Measurements from ENCODE around the gene PLEKHG4. TPM values are rescaled to one million over a fixed set of nuclear protein-coding genes. Genes with fewer than 3 reads are reported as not detected.
A peak's percentile ranks its signal among the peaks of the same experiment; 100 is the strongest.

The PLEKHG4 gene
- total and polyA plus RNA-seq, 7 donors = 1.4 to 7.9 (median 3.5) TPM

GRCh38 chr16:67305216-67306071 is 26.1 kb downstream of the PLEKHG4 start:
- no peaks in the 10 kb centered on the region for H3K27me3 ChIP-seq
- H3K36me3 ChIP-seq = no peaks in the 10 kb centered on the region
- intact Hi-C loops (cut with DNase I) = no loop called here
- DNase-seq = no peak
- H3K4me1 ChIP-seq = no peaks in the 10 kb centered on the region
- H3K27ac ChIP-seq = no peak overlapping the region
- no peaks in the 10 kb centered on the region for H3K9me3 ChIP-seq
- WGBS, 2 donors = 92 to 94% methylated on average over 13 of the region's 13 CpGs
- H3K4me3 ChIP-seq = no peak overlapping the region
- no peak for TF ChIP-seq POLR2A (IDR thresholded peaks at IDR 0.05)

DNA sequence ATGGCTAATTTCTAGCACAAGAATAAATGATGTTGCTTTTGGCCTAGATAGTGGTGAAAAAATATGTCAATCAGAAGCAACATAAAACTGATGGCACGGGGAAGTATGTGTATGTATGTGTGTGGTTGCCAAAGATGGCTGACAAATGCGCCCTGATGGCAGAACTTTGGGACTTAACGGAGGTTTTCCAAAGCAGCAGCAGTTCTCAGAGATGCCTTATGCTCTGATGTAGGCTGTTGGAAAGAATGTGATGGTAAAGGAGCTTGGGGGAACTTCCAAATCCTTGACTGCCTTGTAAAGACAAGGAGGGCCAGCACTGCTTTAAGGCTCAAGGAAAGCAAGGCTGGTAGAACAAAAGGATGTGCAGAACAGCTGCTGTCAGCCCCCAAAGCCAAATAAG is 31.2 kb downstream of the PLEKHG4 start:
- no peak overlapping the region for H3K27ac ChIP-seq
- no peaks in the 10 kb centered on the region for H3K9me3 ChIP-seq
- H3K4me3 ChIP-seq = no peak overlapping the region
- intact Hi-C loops (cut with DNase I) = no loop called here
- WGBS, 2 donors = 94% methylated on average over 3 of the region's 3 CpGs
- DNase-seq = no peak
- no peaks in the 10 kb centered on the region for H3K27me3 ChIP-seq
- TF ChIP-seq EP300 (IDR thresholded peaks at IDR 0.05) (no peak), POLR2A (IDR thresholded peaks at IDR 0.05) (no peak), POLR2AphosphoS5 (IDR thresholded peaks at IDR 0.05) (no peak)
- TF ChIP-seq, protein P1, sequence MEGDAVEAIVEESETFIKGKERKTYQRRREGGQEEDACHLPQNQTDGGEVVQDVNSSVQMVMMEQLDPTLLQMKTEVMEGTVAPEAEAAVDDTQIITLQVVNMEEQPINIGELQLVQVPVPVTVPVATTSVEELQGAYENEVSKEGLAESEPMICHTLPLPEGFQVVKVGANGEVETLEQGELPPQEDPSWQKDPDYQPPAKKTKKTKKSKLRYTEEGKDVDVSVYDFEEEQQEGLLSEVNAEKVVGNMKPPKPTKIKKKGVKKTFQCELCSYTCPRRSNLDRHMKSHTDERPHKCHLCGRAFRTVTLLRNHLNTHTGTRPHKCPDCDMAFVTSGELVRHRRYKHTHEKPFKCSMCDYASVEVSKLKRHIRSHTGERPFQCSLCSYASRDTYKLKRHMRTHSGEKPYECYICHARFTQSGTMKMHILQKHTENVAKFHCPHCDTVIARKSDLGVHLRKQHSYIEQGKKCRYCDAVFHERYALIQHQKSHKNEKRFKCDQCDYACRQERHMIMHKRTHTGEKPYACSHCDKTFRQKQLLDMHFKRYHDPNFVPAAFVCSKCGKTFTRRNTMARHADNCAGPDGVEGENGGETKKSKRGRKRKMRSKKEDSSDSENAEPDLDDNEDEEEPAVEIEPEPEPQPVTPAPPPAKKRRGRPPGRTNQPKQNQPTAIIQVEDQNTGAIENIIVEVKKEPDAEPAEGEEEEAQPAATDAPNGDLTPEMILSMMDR (IDR thresholded peaks at IDR 0.05) = no peak
- H3K36me3 ChIP-seq = no peaks in the 10 kb centered on the region
- no peaks in the 10 kb centered on the region for H3K4me1 ChIP-seq

GRCh38 chr16:67311607-67312488 is 32.5 kb downstream of the PLEKHG4 start:
- WGBS, 2 donors = 59 to 75% methylated on average over 5 of the region's 5 CpGs
- Histone ChIP-seq H3K27me3 (no peaks in the 10 kb centered on the region), H3K36me3 (no peaks in the 10 kb centered on the region), H3K27ac (peak overlapping the region in 3 of 4 donors; percentile 2 to 51 (median 26)), H3K4me1 (no peaks in the 10 kb centered on the region), H3K4me3 (no peak overlapping the region), H3K9me3 (no peaks in the 10 kb centered on the region)
- intact Hi-C loops (cut with DNase I) = no loop called here
- TF ChIP-seq EP300 (IDR thresholded peaks at IDR 0.05) = no peak
- TF ChIP-seq, protein P1 (IDR thresholded peaks at IDR 0.05) = no peak
- TF ChIP-seq POLR2AphosphoS5 (IDR thresholded peaks at IDR 0.05) = peak in 1 of 4 donors; percentile 51
- no peak for DNase-seq

DNA sequence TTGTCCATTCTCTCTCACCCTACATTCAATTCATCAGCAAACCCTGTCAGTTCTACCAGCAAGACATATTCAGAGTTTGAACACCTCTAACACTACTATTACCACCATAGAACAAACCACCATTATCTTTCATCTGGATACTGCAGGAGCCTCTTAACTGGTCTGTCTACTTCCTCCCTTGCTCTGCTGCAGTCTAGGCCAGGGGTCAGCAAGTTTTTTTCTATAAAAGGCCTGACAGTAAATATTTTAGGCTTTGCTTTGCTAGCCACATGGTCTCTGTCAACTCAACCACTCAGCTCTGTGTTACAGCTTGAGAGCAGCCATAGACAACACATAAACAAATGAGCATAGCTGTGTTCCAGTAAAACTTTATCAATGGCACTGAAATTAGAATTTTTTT is 33.4 kb downstream of the PLEKHG4 start:
- Histone ChIP-seq H3K4me3 (no peak overlapping the region), H3K9me3 (no peaks in the 10 kb centered on the region), H3K27ac (no peak overlapping the region), H3K4me1 (no peaks in the 10 kb centered on the region), H3K36me3 (no peaks in the 10 kb centered on the region), H3K27me3 (no peaks in the 10 kb centered on the region)
- intact Hi-C loops (cut with DNase I) = no loop called here
- no peak for DNase-seq
- TF ChIP-seq EP300 (IDR thresholded peaks at IDR 0.05) = no peak
- TF ChIP-seq POLR2AphosphoS5 (IDR thresholded peaks at IDR 0.05) = no peak
- TF ChIP-seq, protein P1 (IDR thresholded peaks at IDR 0.05) = no peak

- Histone ChIP-seq H3K9me3 (no peaks in the 10 kb centered on the region), H3K36me3 (no peaks in the 10 kb centered on the region), H3K27me3 (peaks cover 0 to 44% (median 9%) of the 10 kb centered on the region in 3 donors), H3K4me3 (no peak overlapping the region), H3K27ac (no peak overlapping the region), H3K4me1 (no peaks in the 10 kb centered on the region)
- no peak for TF ChIP-seq POLR2AphosphoS5 (IDR thresholded peaks at IDR 0.05)
- TF ChIP-seq EP300 (IDR thresholded peaks at IDR 0.05) = no peak
- no peak for TF ChIP-seq POLR2A (IDR thresholded peaks at IDR 0.05)
- TF ChIP-seq, protein P1 (IDR thresholded peaks at IDR 0.05) = no peak
- intact Hi-C loops (cut with DNase I) = no loop called here
- no peak for DNase-seq
These were observed 38.5 kb downstream of the PLEKHG4 start for GRCh38 chr16:67317853-67318252.

Data from sigmoid colon (tissue), 7 donors.